GM23248 (cell line): ENCODE measurements around the gene LPIN1. TPM values are rescaled to one million over a fixed set of nuclear protein-coding genes. Genes with fewer than 3 reads are reported as not detected.

Source experiments
- DNase-seq: peaks from one replicate; pipeline ENCODE4 v3.0.0-alpha.2; 2015
- H2AFZ ChIP-seq: fragments of 200-600 bp; sonication (generic); 2 replicates; pipeline ENCODE4 v1.6.1; 2016; ENCODE audit warnings: antibody characterized with exemption
- H3F3A ChIP-seq: fragments of 200-600 bp; sonication (generic); 2 replicates; pipeline ENCODE4 v1.6.1; 2016; ENCODE audit warnings: mild to moderate bottlenecking, antibody characterized with exemption, mixed run types; ENCODE audit not compliant: insufficient read depth
- H3K27ac ChIP-seq: fragments of 200-600 bp; sonication (generic); 2 replicates; pipeline ENCODE4 v1.5.1; 2016; ENCODE audit warnings: mild to moderate bottlenecking
- H3K27me3 ChIP-seq: fragments of 200-600 bp; sonication (generic); replicated peaks from 2 replicates; pipeline ENCODE4 v1.6.1; 2016; ENCODE audit warnings: mild to moderate bottlenecking; ENCODE audit not compliant: insufficient read depth
- H3K36me3 ChIP-seq: fragments of 200-600 bp; sonication (generic); 2 replicates; pipeline ENCODE4 v1.6.1; 2016; ENCODE audit warnings: low read depth, mild to moderate bottlenecking
- H3K4me1 ChIP-seq: fragments of 200-600 bp; sonication (generic); 2 replicates; pipeline ENCODE4 v1.6.1; 2016; ENCODE audit warnings: mild to moderate bottlenecking; ENCODE audit not compliant: insufficient read depth
- H3K4me2 ChIP-seq: fragments of 200-600 bp; sonication (generic); one replicate; pipeline ENCODE4 v1.6.1; 2016; ENCODE audit warnings: mild to moderate bottlenecking; ENCODE audit not compliant: unreplicated experiment
- H3K4me3 ChIP-seq: fragments of 200-600 bp; sonication (generic); 2 replicates; pipeline ENCODE4 v1.5.1; 2016; ENCODE audit warnings: mild to moderate bottlenecking
- H3K79me2 ChIP-seq: fragments of 200-600 bp; sonication (generic); 2 replicates; pipeline ENCODE4 v1.6.1; 2016; ENCODE audit warnings: mild to moderate bottlenecking; ENCODE audit not compliant: insufficient read depth
- H3K9ac ChIP-seq: fragments of 200-600 bp; sonication (generic); 2 replicates; pipeline ENCODE4 v1.6.1; 2016; ENCODE audit warnings: mild to moderate bottlenecking
- H3K9me2 ChIP-seq: fragments of 200-600 bp; sonication (generic); 2 replicates; pipeline ENCODE4 v1.6.1; 2016; ENCODE audit warnings: mixed run types, mild to moderate bottlenecking, moderate library complexity; ENCODE audit not compliant: insufficient read depth
- H3K9me3 ChIP-seq: fragments of 200-600 bp; sonication (generic); one replicate; pipeline ENCODE4 v1.6.1; 2017; ENCODE audit warnings: low read depth
- H4K20me1 ChIP-seq: fragments of 200-600 bp; sonication (generic); 2 replicates; pipeline ENCODE4 v1.6.0; 2016; ENCODE audit not compliant: insufficient read depth
- EZH2 ChIP-seq: fragments of 200-600 bp; sonication (generic); IDR thresholded peaks from 2 replicates; pipeline ENCODE4 v1.6.1; 2018; ENCODE audit warnings: antibody characterized with exemption, mild to moderate bottlenecking; ENCODE audit not compliant: insufficient read depth, poor library complexity, severe bottlenecking
- EZH2phosphoT487 ChIP-seq: fragments of 200-600 bp; sonication (generic); IDR thresholded peaks from 2 replicates; pipeline ENCODE4 v1.6.1; 2018; ENCODE audit warnings: antibody characterized with exemption, moderate library complexity, mild to moderate bottlenecking, low read depth; ENCODE audit not compliant: insufficient read depth
- WGBS, 2 experiments: methylation state at CpG; one replicate each; pipeline ENCODE4 v1.1.6; 2015 to 2017; ENCODE audit warnings: low lambda C conversion rate in 2 of 2, low coverage in 1 of 2; ENCODE audit errors: missing lambda C conversion rate in 2 of 2; 5-methylcytosine and 5-hydroxymethylcytosine counted together
- in situ Hi-C: fragments of 300-500 bp; cut with MboI; formaldehyde crosslinking; loops from 2 replicates; pipeline ENCODE4 v1.15.0; 2020
- polyA plus RNA-seq: library from polyadenylated mRNA; unstranded; fragments of >200 nt; fragmentation: Nextera tagmentation; extraction: Ambion mirVana; gene quantifications from 2 replicates; pipeline ENCODE4 v1.2.1, GENCODE V29; 2016
- total RNA-seq: library from RNA; depleted of rRNA; stranded (reverse); fragments of >200 nt; shearing (Covaris generic); gene quantifications from 2 replicates; pipeline ENCODE4 v1.2.3, GENCODE V29; 2014

Gene LPIN1
- total and polyA plus RNA-seq, 2 experiments from 2014 or later = 11.2 to 12.6 TPM

- no peak overlapping the region for H3K4me2 ChIP-seq
- H3K9ac ChIP-seq = no peak overlapping the region
- H2AFZ ChIP-seq = no peak overlapping the region
- H3K36me3 ChIP-seq = no peaks in the 10 kb centered on the region; the same call in 1 of the 2 replicates
- no peaks in the 10 kb centered on the region for H3F3A ChIP-seq
- no peaks in the 10 kb centered on the region for H3K4me1 ChIP-seq
- 97 to 99% methylated on average over 10 of the region's 10 CpGs for WGBS, 2 experiments
- H4K20me1 ChIP-seq = no peaks in the 10 kb centered on the region
- TF ChIP-seq EZH2phosphoT487 (no peak), EZH2 (no peak)
- in situ Hi-C loops = no loop called here
- H3K4me3 ChIP-seq = no peak overlapping the region
- no peaks in the 10 kb centered on the region for H3K9me3 ChIP-seq
- no peaks in the 10 kb centered on the region for H3K9me2 ChIP-seq
- no peaks in the 10 kb centered on the region for H3K27me3 ChIP-seq
- DNase-seq = no peak
- 0 out of 2 replicates have a peak, but pooled peaks cover 8% of the 10 kb centered on the region for H3K79me2 ChIP-seq
- no peak overlapping the region for H3K27ac ChIP-seq
These were observed 18.5 kb downstream of the LPIN1 start for GRCh38 chr2:11764920-11765319.

GRCh38 chr2:11765501-11765900 lies 19.1 kb downstream of the LPIN1 start:
- Histone ChIP-seq H3K36me3 (no peaks in the 10 kb centered on the region; the same call in 1 of the 2 replicates), H2AFZ (no peak overlapping the region), H3K9me3 (no peaks in the 10 kb centered on the region), H3K9me2 (no peaks in the 10 kb centered on the region), H3K4me3 (no peak overlapping the region), H3F3A (no peaks in the 10 kb centered on the region), H3K4me1 (no peaks in the 10 kb centered on the region), H3K4me2 (no peak overlapping the region), H3K27ac (no peak overlapping the region), H3K79me2 (0 out of 2 replicates have a peak, but pooled peaks cover 8% of the 10 kb centered on the region), H3K9ac (no peak overlapping the region), H3K27me3 (no peaks in the 10 kb centered on the region), H4K20me1 (no peaks in the 10 kb centered on the region)
- in situ Hi-C loops = no loop called here
- no peak for TF ChIP-seq EZH2
- no peak for TF ChIP-seq EZH2phosphoT487
- no peak for DNase-seq
- WGBS, 2 experiments = 88 to 89% methylated on average over 13 of the region's 13 CpGs

GRCh38 chr2:11766016-11766415 lies 19.6 kb downstream of the LPIN1 start:
- H3K9me3 ChIP-seq = no peaks in the 10 kb centered on the region
- no peak overlapping the region for H3K27ac ChIP-seq
- H3K79me2 ChIP-seq = 0 out of 2 replicates have a peak, but pooled peaks cover 5% of the 10 kb centered on the region
- no peaks in the 10 kb centered on the region for H3K27me3 ChIP-seq
- no peaks in the 10 kb centered on the region; the same call in 1 of the 2 replicates for H3K36me3 ChIP-seq
- in situ Hi-C loops = no loop called here
- H3K4me3 ChIP-seq = no peak overlapping the region
- H3K9ac ChIP-seq = no peak overlapping the region
- no peak overlapping the region for H2AFZ ChIP-seq
- no peak for DNase-seq
- no peaks in the 10 kb centered on the region for H3K9me2 ChIP-seq
- H3K4me2 ChIP-seq = no peak overlapping the region
- 87 to 96% methylated on average over 5 of the region's 5 CpGs for WGBS, 2 experiments
- TF ChIP-seq EZH2phosphoT487 (no peak), EZH2 (no peak)
- no peaks in the 10 kb centered on the region for H3F3A ChIP-seq
- H3K4me1 ChIP-seq = no peaks in the 10 kb centered on the region
- no peaks in the 10 kb centered on the region for H4K20me1 ChIP-seq

- H3K4me1 ChIP-seq = no peaks in the 10 kb centered on the region
- no peak overlapping the region for H3K9ac ChIP-seq
- TF ChIP-seq EZH2 (no peak), EZH2phosphoT487 (no peak)
- H3K79me2 ChIP-seq = no peaks in the 10 kb centered on the region
- no peak for DNase-seq
- no peaks in the 10 kb centered on the region for H3K9me3 ChIP-seq
- H3K9me2 ChIP-seq = no peaks in the 10 kb centered on the region
- H3K4me2 ChIP-seq = no peak overlapping the region
- no peaks in the 10 kb centered on the region for H3K27me3 ChIP-seq
- 82 to 89% methylated on average over 7 of the region's 7 CpGs for WGBS, 2 experiments
- no peaks in the 10 kb centered on the region for H3F3A ChIP-seq
- H4K20me1 ChIP-seq = no peaks in the 10 kb centered on the region
- in situ Hi-C loops = no loop called here
- no peak overlapping the region for H3K27ac ChIP-seq
- no peak overlapping the region for H2AFZ ChIP-seq
- no peak overlapping the region for H3K4me3 ChIP-seq
- H3K36me3 ChIP-seq = peaks cover 3% of the 10 kb centered on the region; the same call in 1 of the 2 replicates
These were observed 21.3 kb downstream of the LPIN1 start for GRCh38 chr2:11767779-11768178.
